Measurements from ENCODE around the gene ENDOD1.
"Not testable (repeated sequence)": the region's sequence is repeated elsewhere in the genome, so short reads cannot be mapped to it uniquely, and the experiment has no call there.

ENDOD1 gene

GRCh38 chr11:95135155-95135554 is 45.5 kb downstream of the ENDOD1 start:
- H3K9ac ChIP-seq: no peak overlapping the region
- H3K79me2 ChIP-seq (ENCODE audit: insufficient read depth, low read depth): no peaks in the 10 kb centered on the region
- no peaks in the 10 kb centered on the region for H4K20me1 ChIP-seq (ENCODE audit: insufficient read depth)
- H3K4me3 ChIP-seq (IDR thresholded peaks at IDR 0.05; ENCODE audit: insufficient read depth, low read depth, low read length): no peak overlapping the region
- no peaks in the 10 kb centered on the region for H3K27me3 ChIP-seq (ENCODE audit: insufficient read depth, low read depth)
- no peak overlapping the region for H2AFZ ChIP-seq (ENCODE audit: low read depth)
- no peaks in the 10 kb centered on the region for H3K4me1 ChIP-seq (ENCODE audit: low read depth, poor library complexity, severe bottlenecking)
- TF ChIP-seq CTCF (conservative IDR thresholded peaks at IDR 0.05; ENCODE audit: low read depth, low read length): no peak
- H3K36me3 ChIP-seq (ENCODE audit: insufficient read depth): no peaks in the 10 kb centered on the region
- no peak overlapping the region for H3K27ac ChIP-seq
- no peak overlapping the region for H3K4me2 ChIP-seq

GRCh38 chr11:95135880-95136279 is 46.2 kb downstream of the ENDOD1 start:
- no peaks in the 10 kb centered on the region for H3K27me3 ChIP-seq (ENCODE audit: insufficient read depth, low read depth)
- H3K4me3 ChIP-seq (IDR thresholded peaks at IDR 0.05; ENCODE audit: insufficient read depth, low read depth, low read length): no peak overlapping the region
- no peak for TF ChIP-seq CTCF (conservative IDR thresholded peaks at IDR 0.05; ENCODE audit: low read depth, low read length)
- no peaks in the 10 kb centered on the region for H3K4me1 ChIP-seq (ENCODE audit: low read depth, poor library complexity, severe bottlenecking)
- no peak overlapping the region for H2AFZ ChIP-seq (ENCODE audit: low read depth)
- no peaks in the 10 kb centered on the region for H4K20me1 ChIP-seq (ENCODE audit: insufficient read depth)
- H3K9ac ChIP-seq: no peak overlapping the region
- no peak overlapping the region for H3K27ac ChIP-seq
- H3K4me2 ChIP-seq: no peak overlapping the region
- no peaks in the 10 kb centered on the region for H3K79me2 ChIP-seq (ENCODE audit: insufficient read depth, low read depth)
- no peaks in the 10 kb centered on the region for H3K36me3 ChIP-seq (ENCODE audit: insufficient read depth)

GRCh38 chr11:95136747-95137146 is 47.1 kb downstream of the ENDOD1 start:
- not testable (repeated sequence) for H3K36me3 ChIP-seq (ENCODE audit: insufficient read depth); H3K4me2 ChIP-seq; H4K20me1 ChIP-seq (ENCODE audit: insufficient read depth); H2AFZ ChIP-seq (ENCODE audit: low read depth); H3K4me1 ChIP-seq (ENCODE audit: low read depth, poor library complexity, severe bottlenecking); H3K27me3 ChIP-seq (ENCODE audit: insufficient read depth, low read depth); H3K4me3 ChIP-seq (IDR thresholded peaks at IDR 0.05; ENCODE audit: insufficient read depth, low read depth, low read length); H3K27ac ChIP-seq; H3K9ac ChIP-seq; H3K79me2 ChIP-seq (ENCODE audit: insufficient read depth, low read depth)

GRCh38 chr11:95137299-95137698 is 47.7 kb downstream of the ENDOD1 start:
- no peaks in the 10 kb centered on the region for H4K20me1 ChIP-seq (ENCODE audit: insufficient read depth)
- no peak overlapping the region for H3K9ac ChIP-seq
- TF ChIP-seq CTCF (conservative IDR thresholded peaks at IDR 0.05; ENCODE audit: low read depth, low read length): no peak

GRCh38 chr11:95138448-95138847 is 48.8 kb downstream of the ENDOD1 start:
- H3K36me3 ChIP-seq (ENCODE audit: insufficient read depth): no peaks in the 10 kb centered on the region
- no peak overlapping the region for H2AFZ ChIP-seq (ENCODE audit: low read depth)
- no peak overlapping the region for H3K27ac ChIP-seq
- TF ChIP-seq CTCF (conservative IDR thresholded peaks at IDR 0.05; ENCODE audit: low read depth, low read length): no peak
- no peaks in the 10 kb centered on the region for H3K4me1 ChIP-seq (ENCODE audit: low read depth, poor library complexity, severe bottlenecking)
- H3K79me2 ChIP-seq (ENCODE audit: insufficient read depth, low read depth): no peaks in the 10 kb centered on the region
- no peak overlapping the region for H3K4me2 ChIP-seq
- H3K27me3 ChIP-seq (ENCODE audit: insufficient read depth, low read depth): no peaks in the 10 kb centered on the region
- H3K9ac ChIP-seq: no peak overlapping the region
- H3K4me3 ChIP-seq (IDR thresholded peaks at IDR 0.05; ENCODE audit: insufficient read depth, low read depth, low read length): no peak overlapping the region
- H4K20me1 ChIP-seq (ENCODE audit: insufficient read depth): no peaks in the 10 kb centered on the region

More at GRCh38 chr11:95137299-95137698, 47.7 kb downstream of the ENDOD1 start:
- H2AFZ ChIP-seq (ENCODE audit: low read depth): no peak overlapping the region
- H3K4me3 ChIP-seq (IDR thresholded peaks at IDR 0.05; ENCODE audit: insufficient read depth, low read depth, low read length): no peak overlapping the region
- H3K27ac ChIP-seq: no peak overlapping the region
- no peaks in the 10 kb centered on the region for H3K79me2 ChIP-seq (ENCODE audit: insufficient read depth, low read depth)
- no peaks in the 10 kb centered on the region for H3K4me1 ChIP-seq (ENCODE audit: low read depth, poor library complexity, severe bottlenecking)
- no peaks in the 10 kb centered on the region for H3K36me3 ChIP-seq (ENCODE audit: insufficient read depth)
- no peaks in the 10 kb centered on the region for H3K27me3 ChIP-seq (ENCODE audit: insufficient read depth, low read depth)
- H3K4me2 ChIP-seq: no peak overlapping the region

All from KMS-11 (cell line).